GM19372 (cell line): ENCODE measurements around the gene SUSD2.
"Not testable (repeated sequence)": the region's sequence is repeated elsewhere in the genome, so short reads cannot be mapped to it uniquely, and the experiment has no call there.

Experiments
- ATAC-seq: cut with Tn5 transposase; IDR thresholded peaks from one replicate; pipeline ENCODE4 v1.9.1; 2021; ENCODE audit warnings: mild to moderate bottlenecking, low read depth, moderate library complexity; ENCODE audit not compliant: unreplicated experiment

SUSD2 gene

DNA sequence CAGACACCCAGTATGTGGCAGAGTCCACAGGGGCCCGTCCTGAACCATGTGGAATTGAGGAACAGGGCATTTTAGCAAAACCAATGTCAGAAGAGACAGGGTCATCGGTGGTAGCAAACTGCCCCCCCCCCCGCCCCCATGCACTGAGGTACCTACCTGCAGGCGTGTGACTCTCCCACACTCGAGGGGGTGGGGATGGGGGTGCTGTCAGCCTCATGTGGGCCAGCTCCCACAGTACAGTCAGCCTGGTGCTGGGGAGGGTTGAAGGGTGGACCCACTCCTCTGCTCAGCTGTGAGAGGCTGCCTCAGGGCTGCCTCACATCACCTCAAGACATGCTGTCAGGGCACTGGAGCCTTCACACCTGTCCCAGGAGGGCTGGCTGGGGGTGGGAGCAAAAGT is 10.7 kb upstream of the SUSD2 start:
- ATAC-seq, result no peak

DNA sequence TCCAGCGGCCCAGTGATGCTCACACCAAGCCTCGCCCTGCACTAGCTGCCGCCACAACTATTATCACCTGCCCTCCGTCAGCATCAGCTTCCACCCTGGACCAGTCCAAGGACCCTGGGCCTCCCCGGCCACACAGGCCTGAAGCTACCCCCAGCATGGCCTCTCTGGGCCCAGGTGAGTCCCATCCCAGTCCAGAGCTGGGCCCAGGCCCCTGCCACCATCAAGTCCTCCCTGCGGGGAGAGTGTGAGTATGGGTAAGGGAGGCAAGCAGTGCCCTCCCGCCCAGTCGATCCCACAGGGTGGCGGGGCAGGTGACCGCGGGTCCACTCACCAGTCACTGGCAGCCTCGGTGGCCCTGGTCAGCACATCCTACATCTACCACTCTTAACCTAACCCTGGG is 9.5 kb upstream of the SUSD2 start:
- no peak for ATAC-seq

DNA sequence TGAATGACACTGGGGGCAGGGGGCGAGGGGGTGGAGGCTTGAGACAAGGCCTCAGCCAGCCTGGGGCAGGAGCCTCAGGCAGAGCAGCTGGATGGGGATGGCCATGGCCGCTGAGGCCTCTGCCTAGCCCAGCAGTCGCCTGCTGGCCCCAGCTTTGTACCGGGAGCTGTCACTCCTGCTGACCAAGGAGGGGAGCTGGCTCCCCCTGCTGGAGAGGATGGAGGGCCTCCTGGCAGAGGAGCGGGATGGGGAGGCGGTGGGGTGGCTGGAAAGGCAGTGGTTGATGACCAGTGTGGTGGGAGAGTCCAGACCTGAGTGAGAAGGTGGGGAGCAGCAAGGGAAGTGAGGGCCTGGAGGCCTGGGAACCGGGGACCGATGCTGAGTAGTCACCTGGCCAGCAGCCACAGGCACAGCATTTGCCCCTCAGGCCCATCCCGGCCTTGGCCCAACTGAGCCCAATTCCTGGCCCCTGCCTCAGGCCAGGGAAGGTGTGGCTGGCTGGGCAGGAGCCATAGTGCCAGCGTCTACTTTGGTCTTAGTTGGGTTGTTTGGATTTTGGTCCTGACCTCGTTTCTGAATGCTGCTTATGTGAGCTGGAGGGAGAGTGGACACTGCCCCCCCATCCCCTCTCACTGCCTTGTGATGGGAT is 6.0 kb upstream of the SUSD2 start:
- ATAC-seq, result no peak

DNA sequence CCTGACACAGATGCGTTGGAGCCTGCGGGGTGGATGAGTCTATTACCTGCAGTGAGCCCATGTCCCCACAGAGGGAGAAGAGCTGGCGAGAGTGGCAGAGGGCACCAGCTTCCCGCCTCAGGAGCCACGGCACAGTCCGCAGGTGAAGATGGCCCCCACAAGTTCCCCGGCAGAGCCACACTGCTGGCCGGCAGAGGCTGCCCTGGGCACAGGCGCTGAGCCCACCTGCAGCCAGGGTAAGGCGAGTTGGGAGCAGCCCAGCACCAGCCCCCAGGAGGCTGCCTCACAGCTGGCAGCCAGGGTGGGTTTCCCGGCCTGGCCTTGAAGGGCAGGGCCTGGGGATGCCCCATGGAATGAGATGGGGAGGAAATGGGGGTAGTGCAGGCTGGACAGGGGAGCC is 5.2 kb upstream of the SUSD2 start:
- ATAC-seq, result no peak

DNA sequence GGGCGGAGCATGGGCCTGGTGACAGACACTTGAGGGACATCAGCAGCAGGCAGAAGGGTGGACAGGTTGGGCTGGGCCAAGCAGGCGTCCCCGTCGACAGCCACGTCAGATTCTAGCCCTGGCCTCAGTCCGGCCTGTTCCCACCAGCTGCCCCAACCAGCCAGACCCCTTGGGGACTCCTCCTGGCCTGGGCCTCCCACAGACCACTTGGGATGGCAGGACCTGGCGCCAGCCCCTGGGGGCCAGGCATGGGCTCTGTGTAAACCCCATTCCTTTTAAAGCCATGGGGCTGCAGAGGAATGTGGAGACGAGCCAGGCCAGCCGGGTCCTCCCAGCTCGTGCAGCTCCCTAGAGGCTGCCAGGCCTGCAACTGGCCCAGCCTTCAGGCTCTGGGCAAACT is 4.7 kb upstream of the SUSD2 start:
- no peak for ATAC-seq

DNA sequence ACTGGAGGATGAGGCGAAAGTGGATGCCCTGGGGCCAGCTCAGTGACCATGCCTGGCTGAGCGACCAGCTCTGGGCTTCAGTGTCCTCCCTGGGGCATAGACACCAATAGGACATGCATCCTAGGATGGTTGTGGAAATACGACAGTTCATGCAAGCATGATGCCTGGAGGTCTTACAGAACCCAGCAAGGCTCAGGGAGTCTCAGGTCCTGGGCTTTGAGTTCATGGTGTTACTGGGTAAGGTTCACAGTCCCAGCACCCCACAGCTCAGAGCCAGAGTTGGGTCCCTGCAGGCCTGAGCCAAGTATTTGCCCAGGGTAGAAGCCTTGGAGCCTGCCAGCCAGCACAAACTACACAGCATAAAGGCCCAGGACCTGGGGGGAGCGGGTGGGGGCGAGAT is 4.2 kb upstream of the SUSD2 start:
- ATAC-seq, result no peak

DNA sequence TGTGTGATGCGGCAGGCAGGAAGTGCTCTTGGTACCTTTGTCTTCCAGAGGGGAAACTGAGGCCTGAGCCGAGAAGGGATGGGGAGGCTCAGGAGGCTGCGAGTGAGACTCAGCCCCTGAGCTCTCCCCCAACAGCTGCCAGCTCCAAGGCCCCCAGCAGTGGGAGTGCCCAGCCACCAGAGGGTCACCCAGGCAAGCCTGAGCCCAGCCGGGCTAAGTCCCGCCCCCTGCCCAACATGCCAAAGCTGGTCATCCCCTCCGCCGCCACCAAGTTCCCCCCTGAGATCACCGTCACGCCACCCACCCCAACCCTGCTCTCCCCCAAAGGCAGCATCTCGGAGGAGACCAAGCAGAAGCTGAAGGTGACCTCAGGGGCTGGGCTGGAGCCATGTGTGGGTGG is 3.8 kb upstream of the SUSD2 start:
- no peak for ATAC-seq

DNA sequence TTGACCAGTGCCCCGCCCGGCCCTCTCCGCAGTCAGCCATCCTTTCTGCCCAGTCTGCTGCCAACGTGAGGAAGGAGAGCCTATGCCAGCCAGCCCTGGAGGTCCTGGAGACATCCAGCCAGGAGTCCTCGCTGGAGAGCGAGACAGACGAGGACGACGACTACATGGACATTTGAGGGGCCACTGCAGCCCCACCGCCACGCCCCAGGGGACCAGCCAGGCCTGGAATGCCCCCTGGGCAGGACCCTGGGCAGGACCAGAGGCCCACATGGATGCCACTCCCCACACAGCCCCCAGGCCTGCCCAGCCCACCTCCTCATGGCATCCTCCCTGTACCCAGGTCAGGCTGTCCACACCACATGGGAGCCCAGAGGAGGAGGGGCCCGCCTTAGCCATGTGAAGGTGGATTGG is 3.3 kb upstream of the SUSD2 start:
- no peak for ATAC-seq

DNA sequence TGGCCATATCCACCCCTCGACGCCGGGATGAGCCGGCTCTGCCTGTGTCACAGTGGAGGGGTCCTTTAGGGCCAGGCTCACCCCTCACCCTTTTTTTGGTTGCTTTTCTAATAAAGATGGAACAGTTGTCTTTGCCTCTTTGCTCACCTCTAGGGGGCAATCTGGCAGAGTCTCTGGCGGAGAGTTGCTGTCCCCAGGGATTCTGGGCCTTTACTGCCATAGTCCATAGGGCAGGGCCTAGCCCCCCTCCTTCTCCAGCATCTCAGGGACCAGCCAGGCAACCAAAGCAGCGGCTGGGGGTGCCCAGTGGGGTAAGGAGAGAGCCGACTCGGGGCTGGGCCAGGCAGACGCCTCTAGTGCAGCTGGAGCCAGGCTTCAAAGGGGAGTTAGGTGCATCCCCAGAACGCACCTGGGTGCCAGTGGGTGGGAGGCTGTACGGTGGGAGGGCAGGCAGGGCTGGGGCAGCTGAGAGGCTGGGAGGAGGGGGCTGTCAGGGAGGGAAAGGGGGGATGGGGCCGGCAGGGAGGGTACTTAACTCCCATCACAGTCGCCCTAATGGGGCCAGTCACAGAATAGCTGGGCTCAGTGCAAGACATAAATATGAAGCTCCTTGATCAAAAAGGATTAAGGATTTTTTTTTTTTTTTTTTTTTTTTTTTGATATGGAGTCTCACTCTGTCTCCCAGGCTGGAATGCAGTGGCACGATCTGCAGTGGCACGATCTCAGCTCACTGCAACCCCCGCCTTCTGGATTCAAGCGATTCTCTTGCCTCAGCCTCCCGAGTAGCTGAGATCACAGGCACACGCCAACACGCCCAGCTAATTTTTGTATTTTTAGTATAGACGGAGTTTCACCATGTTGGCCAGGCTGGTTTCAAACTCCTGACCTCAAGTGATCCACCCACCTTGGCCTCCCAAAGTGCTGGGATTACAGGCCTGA is 2.5 kb upstream of the SUSD2 start:
- ATAC-seq, result no peak

DNA sequence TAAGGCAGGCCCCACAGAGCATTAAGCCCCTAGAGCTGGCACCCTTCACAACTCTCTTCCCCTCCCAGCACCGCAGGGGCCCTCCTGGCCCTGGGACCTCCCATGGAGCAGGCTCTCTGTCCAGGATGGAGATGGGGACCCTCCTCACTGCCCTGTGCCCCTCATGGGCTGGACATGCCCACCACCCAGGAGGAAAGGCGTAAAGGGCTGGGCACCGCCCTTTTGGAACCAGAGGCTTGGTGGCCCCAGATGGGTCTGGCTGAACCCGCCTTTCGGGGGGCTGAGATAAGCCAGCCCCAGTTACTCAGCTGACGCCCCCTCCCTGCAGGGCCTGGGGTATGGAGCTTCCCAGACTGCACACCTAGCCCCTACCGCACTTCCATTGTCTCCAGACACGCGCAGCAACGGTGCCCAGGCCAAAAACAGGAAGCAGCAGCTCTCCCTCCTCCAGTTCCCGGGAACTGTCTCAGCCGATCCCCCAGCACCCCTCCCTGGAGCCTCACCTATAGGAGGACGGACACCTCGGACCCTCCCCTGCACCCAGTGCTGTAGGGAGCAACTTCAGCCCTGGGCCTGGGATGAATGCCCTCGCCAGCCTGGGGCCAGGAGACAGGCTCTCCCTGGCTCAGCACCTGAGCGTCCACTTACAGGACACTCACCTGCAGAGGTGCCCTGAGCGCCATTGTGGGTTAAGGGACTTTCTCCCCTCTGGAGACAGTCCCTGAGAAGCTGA is 1.6 kb upstream of the SUSD2 start:
- no peak for ATAC-seq

DNA sequence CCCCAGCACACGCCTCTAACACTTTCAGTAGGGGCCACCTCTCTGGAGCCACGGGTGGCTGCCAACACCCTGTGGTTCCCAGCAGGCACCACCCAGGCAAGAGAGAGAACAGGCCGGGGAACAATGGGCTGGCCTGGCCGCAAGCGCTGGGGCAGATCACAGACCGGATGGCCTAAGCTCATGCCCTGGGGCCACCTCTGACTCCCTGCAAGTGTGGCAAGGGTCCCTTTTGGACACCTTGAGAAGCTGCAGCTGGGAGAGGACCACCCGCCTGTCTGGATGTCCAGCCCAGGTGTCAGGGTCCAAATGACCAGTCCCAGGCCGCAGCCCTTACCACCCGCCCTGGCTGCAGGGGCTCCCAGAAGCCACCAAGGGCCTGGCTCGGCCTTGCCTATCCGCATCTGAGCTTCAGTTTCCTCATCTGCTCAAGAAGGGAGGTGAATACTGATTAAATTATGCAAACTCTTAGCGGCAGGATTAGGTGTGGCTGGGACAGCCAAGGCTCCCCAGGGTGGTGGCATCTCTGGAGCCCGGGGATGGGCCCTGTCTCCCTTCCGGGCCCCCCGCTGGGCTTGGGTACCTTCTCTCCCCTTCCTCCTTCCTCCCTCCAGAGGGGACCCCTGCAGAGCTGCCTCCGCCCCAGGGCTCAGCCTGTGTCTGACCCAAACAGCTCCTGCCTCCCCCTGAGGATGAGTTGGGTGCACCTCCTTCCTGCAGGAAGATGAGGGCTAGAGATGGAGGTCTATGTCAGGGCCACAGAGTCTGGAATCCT is 785 bp upstream of the SUSD2 start:
- no peak for ATAC-seq

DNA sequence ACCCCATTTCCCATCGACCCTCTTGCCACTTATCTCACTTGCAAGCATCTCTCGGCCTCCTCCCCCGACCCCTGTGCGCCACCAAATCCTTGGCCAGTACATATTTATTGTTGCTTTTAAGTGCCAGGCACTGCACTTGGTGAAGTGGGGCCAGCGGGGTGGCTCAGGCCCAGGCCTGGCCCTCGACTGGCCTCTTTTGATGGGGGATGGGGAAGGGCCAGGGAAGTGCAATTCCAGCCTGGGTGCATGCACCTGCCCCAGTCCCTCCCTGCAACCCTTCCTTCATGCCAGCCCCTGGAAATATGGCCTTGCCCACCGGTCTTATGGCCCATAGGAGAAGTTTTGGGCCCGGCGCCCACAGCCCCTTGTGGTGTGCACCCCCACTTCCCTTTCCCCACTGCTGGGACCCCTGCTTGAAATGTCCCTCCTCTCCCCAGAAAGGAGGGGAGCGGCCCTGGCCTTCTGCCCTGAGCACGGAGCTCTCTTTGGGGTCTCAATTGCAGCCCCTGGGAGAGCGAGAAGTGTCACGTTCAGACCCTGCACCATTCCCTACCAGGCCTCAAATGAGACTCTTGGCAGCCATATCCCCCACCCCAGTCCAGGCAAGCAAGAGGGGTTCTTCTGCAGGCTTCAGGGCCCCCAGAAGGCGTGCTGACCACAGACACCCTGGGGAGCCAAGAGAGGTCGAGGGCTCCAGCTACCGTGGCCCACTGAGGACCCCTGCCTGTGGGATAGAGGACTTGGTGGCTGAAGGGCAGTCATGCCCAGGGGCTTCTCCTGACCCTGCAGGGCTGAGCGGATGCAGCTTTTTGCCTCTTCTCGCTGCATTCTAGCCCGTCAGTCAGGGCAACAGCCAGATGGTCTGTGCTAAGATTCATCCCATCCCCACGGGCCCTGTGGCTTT is 961 bp downstream of the SUSD2 start:
- no peak for ATAC-seq

DNA sequence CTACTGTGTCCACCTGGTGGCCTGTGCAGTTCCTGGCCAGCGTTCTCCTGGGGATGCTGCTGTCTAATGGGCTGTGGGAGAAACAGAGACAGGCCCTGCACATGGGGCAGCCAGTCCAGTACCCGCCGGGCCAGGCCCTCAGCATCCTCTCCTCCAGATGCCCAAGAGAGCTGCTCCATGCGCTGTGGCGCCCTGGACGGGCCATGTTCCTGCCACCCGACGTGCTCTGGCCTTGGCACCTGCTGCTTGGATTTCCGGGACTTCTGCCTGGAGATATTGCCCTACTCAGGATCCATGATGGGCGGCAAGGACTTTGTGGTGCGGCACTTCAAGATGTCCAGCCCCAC is 1.6 kb downstream of the SUSD2 start:
- not testable (repeated sequence) for ATAC-seq

DNA sequence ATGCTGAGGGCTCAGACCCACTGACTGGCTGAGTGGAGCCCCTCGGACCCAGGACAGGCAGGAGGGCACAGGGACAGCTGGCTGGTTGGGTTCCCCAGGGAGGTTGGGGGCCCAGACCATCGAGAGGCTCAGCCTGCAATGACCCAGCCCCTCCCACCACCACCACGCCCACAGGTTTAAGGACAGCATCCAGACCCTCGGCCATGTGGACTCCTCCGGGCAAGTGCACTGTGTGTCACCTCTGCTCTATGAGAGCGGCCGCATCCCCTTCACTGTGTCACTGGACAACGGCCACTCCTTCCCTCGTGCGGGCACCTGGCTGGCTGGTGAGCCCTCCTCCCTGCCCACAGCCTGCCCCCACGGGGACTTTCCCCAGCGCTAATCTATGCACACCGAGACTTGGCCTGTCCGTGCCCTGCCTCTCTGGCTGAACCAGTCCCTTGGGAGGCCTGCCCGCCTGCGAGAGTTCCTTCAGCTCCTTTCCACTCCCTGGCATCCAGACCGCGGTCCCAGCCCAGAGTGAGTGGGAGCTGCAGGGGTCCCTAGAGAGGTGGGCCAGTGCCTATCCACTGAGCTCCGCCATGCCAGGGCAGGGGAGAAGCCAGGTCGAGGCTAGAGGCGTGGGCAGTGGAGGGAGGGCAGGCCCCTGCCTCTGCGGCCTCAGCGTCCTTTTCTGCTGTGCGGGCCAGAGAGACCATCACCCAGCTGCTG is 2.2 kb downstream of the SUSD2 start:
- no peak for ATAC-seq

DNA sequence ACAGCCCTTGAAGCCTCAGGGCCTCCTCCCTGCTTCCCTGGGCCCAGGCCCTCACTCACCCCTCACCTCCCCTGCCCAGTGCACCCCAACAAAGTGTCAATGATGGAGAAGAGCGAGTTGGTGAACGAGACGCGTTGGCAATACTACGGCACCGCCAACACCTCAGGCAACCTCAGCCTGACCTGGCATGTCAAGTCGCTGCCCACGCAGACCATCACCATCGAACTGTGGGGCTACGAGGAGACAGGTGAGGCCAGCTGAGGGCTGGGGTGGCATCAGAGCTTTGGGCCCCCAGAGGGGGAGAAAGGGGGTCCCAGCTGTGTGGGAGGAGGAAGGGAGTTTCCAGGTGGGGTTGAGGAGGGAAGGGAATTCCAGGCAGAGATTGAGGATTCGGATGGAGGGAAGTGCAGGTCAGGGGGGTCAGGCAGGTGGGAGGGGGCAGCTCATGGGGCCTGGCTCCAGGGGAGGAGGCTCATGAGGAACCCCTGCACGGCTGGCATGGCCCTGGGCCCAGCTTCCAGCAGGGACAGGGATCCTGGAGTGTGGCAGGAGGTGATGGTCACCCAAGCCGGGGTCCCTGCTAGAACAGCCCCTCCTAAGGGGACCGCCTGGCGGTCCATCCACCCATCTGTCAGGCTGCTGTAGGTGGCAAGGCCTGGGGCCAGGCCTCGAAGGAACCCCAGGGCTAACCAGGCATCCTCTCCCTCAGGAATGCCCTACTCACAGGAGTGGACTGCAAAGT is 2.9 kb downstream of the SUSD2 start:
- ATAC-seq, result no peak

DNA sequence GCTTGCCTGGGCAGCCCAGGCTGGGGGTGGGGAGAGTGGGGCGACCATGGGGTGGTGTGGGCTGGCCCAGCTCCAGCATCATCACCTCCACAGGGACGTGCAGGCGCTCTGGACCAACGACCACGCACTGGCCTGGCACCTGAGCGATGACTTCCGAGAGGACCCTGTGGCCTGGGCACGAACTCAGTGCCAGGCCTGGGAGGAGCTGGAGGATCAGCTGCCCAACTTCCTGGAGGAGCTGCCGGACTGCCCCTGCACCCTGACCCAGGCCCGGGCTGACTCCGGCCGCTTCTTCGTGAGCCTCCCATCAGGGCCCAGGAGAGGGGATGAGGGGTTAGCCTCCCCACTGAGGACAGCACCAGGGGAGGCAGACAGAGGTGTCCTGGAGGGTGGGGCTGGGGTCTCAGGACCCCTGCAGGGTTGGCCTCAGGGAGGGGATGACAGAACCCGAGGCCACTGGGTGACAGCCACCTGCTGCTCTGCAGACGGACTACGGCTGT is 3.8 kb downstream of the SUSD2 start:
- no peak for ATAC-seq

DNA sequence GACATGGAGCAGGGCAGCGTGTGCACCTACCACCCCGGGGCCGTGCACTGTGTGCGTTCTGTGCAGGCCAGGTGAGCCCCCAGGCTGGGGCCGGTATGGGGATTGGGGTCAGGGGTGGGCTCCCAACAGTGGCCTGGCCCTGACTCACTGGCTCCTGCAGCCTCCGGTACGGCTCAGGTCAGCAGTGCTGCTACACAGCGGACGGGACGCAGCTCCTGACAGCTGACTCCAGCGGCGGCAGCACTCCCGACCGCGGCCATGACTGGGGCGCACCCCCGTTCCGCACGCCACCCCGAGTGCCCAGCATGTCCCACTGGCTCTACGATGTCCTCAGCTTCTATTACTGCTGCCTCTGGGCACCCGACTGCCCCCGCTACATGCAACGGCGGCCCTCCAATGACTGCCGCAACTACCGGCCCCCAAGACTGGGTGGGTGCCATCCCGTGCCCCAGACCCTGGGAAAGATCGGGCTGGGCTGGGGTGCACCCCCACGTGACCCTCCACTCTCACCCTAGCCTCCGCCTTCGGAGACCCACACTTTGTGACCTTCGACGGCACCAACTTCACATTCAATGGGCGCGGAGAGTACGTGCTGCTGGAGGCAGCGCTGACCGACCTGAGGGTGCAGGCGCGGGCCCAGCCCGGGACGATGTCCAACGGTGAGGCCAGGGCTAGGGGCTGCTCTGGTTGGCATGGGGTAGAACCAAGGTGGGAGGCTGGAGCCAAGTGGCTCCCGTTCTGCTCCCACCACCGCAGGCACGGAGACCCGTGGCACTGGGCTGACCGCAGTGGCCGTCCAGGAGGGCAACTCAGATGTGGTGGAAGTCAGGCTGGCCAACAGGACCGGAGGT is 4.4 kb downstream of the SUSD2 start:
- no peak for ATAC-seq
